Kidney (tissue), 14 donors: ENCODE results near the gene ACP1. TPM values are rescaled to one million over a fixed set of nuclear protein-coding genes. Genes with fewer than 3 reads are reported as not detected.

Experiments
- DNase-seq, 5 donors: peaks; one replicate each; pipeline ENCODE4 v3.0.0-alpha.2; 2013 to 2020
- FAIRE-seq: peaks from 2 replicates; lab custom pipeline; 2012; peaks lifted over from hg19 to GRCh38; lab: Jason Lieb, UNC
- H3K27ac ChIP-seq, 2 donors: one replicate each; pipeline ENCODE4 v1.7.0; 2013; ENCODE audit warnings: low read depth in 2 of 2, low read length in 2 of 2, inconsistent platforms in 1 of 2
- H3K27me3 ChIP-seq: one replicate; pipeline ENCODE4 v1.7.1; 2013; ENCODE audit warnings: low read length, inconsistent platforms; ENCODE audit not compliant: control insufficient read depth, insufficient read depth
- H3K36me3 ChIP-seq, 3 donors: one replicate each; pipeline versions ENCODE4 v1.7.0 to v1.7.1; 2013; ENCODE audit warnings: low read length in 3 of 3, control low read depth in 1 of 3, inconsistent platforms in 1 of 3; ENCODE audit not compliant: insufficient read depth in 3 of 3, control insufficient read depth in 2 of 3
- H3K4me1 ChIP-seq, 3 donors: one replicate each; pipeline versions ENCODE4 v1.7.0 to v1.7.1; 2013; ENCODE audit warnings: low read length in 3 of 3, inconsistent platforms in 1 of 3, low read depth in 1 of 3; ENCODE audit not compliant: control insufficient read depth in 2 of 3, insufficient read depth in 2 of 3
- H3K4me3 ChIP-seq, 3 donors: one replicate each; pipeline versions ENCODE4 v1.7.0 to v1.8.1; 2013; ENCODE audit warnings: low read length in 3 of 3, control low read depth in 1 of 3, inconsistent platforms in 1 of 3
- H3K9ac ChIP-seq, 3 donors: one replicate each; pipeline versions ENCODE4 v1.7.0 to v1.7.1; 2013; ENCODE audit warnings: low read length in 3 of 3, control low read depth in 1 of 3, inconsistent platforms in 1 of 3
- H3K9me3 ChIP-seq, 3 donors: one replicate each; pipeline versions ENCODE4 v1.7.0 to v1.7.1; 2013; ENCODE audit warnings: low read length in 3 of 3, control low read depth in 1 of 3, inconsistent platforms in 1 of 3; ENCODE audit not compliant: control insufficient read depth in 2 of 3, insufficient read depth in 1 of 3
- CTCF ChIP-seq: IDR thresholded peaks from 3 replicates; pipeline ENCODE4 v1.5.1; 2012; ENCODE audit warnings: mild to moderate bottlenecking, moderate library complexity, borderline replicate concordance; ENCODE audit not compliant: insufficient read depth; ENCODE audit errors: extremely low read depth
- intact Hi-C: fragments of 100-400 bp; cut with DNase I; formaldehyde crosslinking; loops from one replicate; pipeline ENCODE4 v1.11.1; 2022
- polyA plus RNA-seq: library from polyadenylated mRNA; stranded (reverse); fragments of 350-450 nt; fragmentation: Illumina TruSeq; extraction: RNeasy Lipid Tissue Mini Kit (QIAGEN cat#74804); gene quantifications from one replicate; pipeline ENCODE4 v1.2.3, GENCODE V29; 2014; ENCODE audit warnings: low read depth, low replicate concordance; ENCODE audit not compliant: insufficient read depth
- total RNA-seq: library from RNA; stranded (reverse); fragmentation: NEBNext Ultra II Directional; extraction: Animal tissue kit (Norgen Biotek cat#: 25700); gene quantifications from one replicate; pipeline ENCODE4 v1.2.1, GENCODE V29; 2021
- donor health status: control.
- donor health status: control.
- donor health status: control.
- donor health status: control.
- donor health status: control.
- donor health status: DM: yes; HTN: yes; CAD: no.
- donor health status: Normal renal cell carcinoma (clear cell type).

ACP1 gene
- total and polyA plus RNA-seq, 2 donors from 2014 or later, result 75.1 to 122 TPM

- no peak for DNase-seq
- Histone ChIP-seq H3K27ac (no peak overlapping the region), H3K4me1 (no peaks in the 10 kb centered on the region), H3K9me3 (no peaks in the 10 kb centered on the region), H3K9ac (no peak overlapping the region), H3K27me3 (no peaks in the 10 kb centered on the region), H3K4me3 (no peak overlapping the region), H3K36me3 (peaks cover 8 to 54% (median 36%) of the 10 kb centered on the region in 3 donors)
- intact Hi-C loops, result no loop called here
- TF ChIP-seq CTCF, result no peak
- no peak for FAIRE-seq
Measured at GRCh38 chr2:223451-223850, 41.3 kb upstream of the ACP1 start.

- intact Hi-C loops, result no loop called here
- no peaks in the 10 kb centered on the region for H3K4me1 ChIP-seq
- FAIRE-seq (no peak), DNase-seq (no peak)
- no peak overlapping the region for H3K4me3 ChIP-seq
- no peak overlapping the region for H3K27ac ChIP-seq
- no peak overlapping the region for H3K9ac ChIP-seq
- no peaks in the 10 kb centered on the region for H3K27me3 ChIP-seq
- H3K9me3 ChIP-seq, result no peaks in the 10 kb centered on the region
- H3K36me3 ChIP-seq, result peaks cover 8 to 53% (median 36%) of the 10 kb centered on the region in 3 donors
- no peak for TF ChIP-seq CTCF
Measured at GRCh38 chr2:223971-224760, 40.6 kb upstream of the ACP1 start.

- no peak overlapping the region for H3K4me3 ChIP-seq
- no peak overlapping the region for H3K27ac ChIP-seq
- peaks cover 8 to 41% (median 26%) of the 10 kb centered on the region in 3 donors for H3K36me3 ChIP-seq
- DNase-seq (no peak), FAIRE-seq (no peak)
- no peaks in the 10 kb centered on the region for H3K4me1 ChIP-seq
- H3K27me3 ChIP-seq, result no peaks in the 10 kb centered on the region
- no peak overlapping the region for H3K9ac ChIP-seq
- no peak for TF ChIP-seq CTCF
- no peaks in the 10 kb centered on the region for H3K9me3 ChIP-seq
- intact Hi-C loops, result no loop called here
Measured at GRCh38 chr2:228115-228514, 36.6 kb upstream of the ACP1 start.
